Loucy (cell line): ENCODE results near the gene CEP63.

Experiments
- CTCF ChIP-seq: fragments of 200-600 bp; sonication (generic); conservative IDR thresholded peaks from 2 replicates; pipeline ENCODE4 v1.5.1; 2014; ENCODE audit warnings: mild to moderate bottlenecking, antibody characterized with exemption, low read length
- EZH2phosphoT487 ChIP-seq: fragments of 200-600 bp; IDR thresholded peaks from 2 replicates; pipeline ENCODE4 v1.6.1; 2018; ENCODE audit warnings: antibody characterized with exemption, mild to moderate bottlenecking, moderate library complexity, borderline replicate concordance

- TF ChIP-seq CTCF (no peak), EZH2phosphoT487 (no peak)
Measured at GRCh38 chr3:134590766-134591165, 104.9 kb downstream of the CEP63 start.
